ENCODE measurements around the gene RNASEH1. TPM values are rescaled to one million over a fixed set of nuclear protein-coding genes. Genes with fewer than 3 reads are reported as not detected.
A peak's percentile ranks its signal among the peaks of the same experiment; 100 is the strongest.

Gene RNASEH1
- total and polyA plus RNA-seq, 2 of the 13 experiments (the other 11 are each of a cell fraction or from before 2014, with no cell fraction given), result 14.5 to 57.4 TPM

DNA sequence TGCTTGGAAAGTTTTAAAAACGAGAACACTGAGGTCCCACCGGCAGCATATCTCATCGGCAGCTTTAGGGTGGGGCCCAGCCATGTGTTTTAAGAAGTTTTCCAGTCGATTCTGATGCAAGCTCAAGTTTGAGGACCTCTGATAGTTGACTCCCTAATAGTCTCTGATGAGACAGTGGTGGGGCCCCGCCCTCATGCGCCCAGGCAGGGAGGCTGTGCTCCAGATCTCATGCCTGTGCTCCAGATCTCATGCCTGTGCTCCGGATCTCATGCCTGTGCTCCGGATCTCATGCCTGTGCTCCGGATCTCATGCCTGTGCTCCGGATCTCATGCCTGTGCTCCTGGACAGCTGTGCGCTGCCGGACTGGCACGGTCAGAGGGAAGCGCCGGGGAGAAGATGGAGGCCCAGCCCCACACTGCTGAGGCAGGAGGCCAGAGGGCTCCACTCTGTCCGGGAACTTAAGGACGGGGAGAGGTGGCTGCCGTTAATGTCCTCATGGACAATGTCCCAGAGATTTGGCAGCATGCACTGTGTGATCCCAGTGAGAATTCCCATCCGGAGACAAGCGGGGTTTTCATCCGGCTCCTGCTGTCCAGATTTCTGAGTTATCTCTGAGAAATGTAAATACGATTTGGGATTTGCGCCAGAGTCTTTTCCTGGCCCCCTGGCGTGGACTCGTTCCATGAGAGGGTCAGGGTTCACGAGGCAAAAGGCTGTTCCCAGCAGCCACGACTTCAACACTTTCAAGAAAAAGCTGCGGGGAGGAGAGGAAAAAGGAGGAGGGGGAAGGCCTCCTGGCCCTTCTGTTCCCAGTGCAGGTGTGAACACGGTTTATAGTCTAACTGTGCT lies 27.4 kb upstream of the RNASEH1 start (continued):
- TF ChIP-seq, protein P1, sequence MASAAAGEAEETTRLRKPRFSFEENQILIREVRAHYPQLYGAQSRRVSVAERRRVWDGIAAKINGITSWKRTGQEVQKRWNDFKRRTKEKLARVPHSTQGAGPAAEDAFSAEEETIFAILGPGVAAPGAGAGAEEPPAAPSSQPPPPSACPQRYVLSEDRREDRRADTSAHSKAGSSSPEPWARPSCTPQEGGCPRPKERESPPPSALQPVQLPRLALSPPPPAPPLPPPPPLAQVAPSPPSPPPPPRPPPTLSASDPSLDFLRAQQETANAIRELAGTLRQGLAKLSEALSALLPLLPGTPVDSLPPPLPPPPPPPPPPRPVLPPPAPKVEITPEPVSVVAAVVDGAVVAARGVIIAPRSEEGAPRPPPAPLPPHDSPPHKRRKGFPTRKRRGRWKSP (CRISPR knock-in tag; IDR thresholded peaks at IDR 0.05), result no peak; the same call in 1 of the 2 replicates
- TF ChIP-seq POLR2AphosphoS2 (IDR thresholded peaks at IDR 0.05; ENCODE audit: low read depth, low read length) (no peak), ZNF256 (CRISPR knock-in tag; conservative IDR thresholded peaks at IDR 0.05) (peak; percentile 78; the same call in 1 of the 2 replicates), RARA (CRISPR knock-in tag; IDR thresholded peaks at IDR 0.05) (peak; percentile 88), ZFX (CRISPR knock-in tag; IDR thresholded peaks at IDR 0.05; ENCODE audit: low read depth) (peak; percentile 66), SP1 (IDR thresholded peaks at IDR 0.05) (no peak), SP1 (CRISPR knock-in tag; IDR thresholded peaks at IDR 0.05) (0 out of 2 replicates have a peak, but pooled peaks have one; percentile 10), EHMT2 (IDR thresholded peaks at IDR 0.05; ENCODE audit: borderline replicate concordance, low read depth, low read length) (no peak), ZNF564 (CRISPR knock-in tag; IDR thresholded peaks at IDR 0.05) (no peak; the same call in 1 of the 2 replicates), ZNF790 (CRISPR knock-in tag; IDR thresholded peaks at IDR 0.05; ENCODE audit: borderline replicate concordance) (no peak), SYNCRIP (IDR thresholded peaks at IDR 0.05; ENCODE audit: insufficient read depth, low read depth, low read length) (no peak), ZNF292 (CRISPR knock-in tag; IDR thresholded peaks at IDR 0.05; ENCODE audit: borderline replicate concordance, low read depth) (peak; percentile 84), NFIB (CRISPR knock-in tag; IDR thresholded peaks at IDR 0.05; ENCODE audit: borderline replicate concordance) (no peak), XBP1 (CRISPR knock-in tag; IDR thresholded peaks at IDR 0.05) (0 out of 2 replicates have a peak, but pooled peaks have one; percentile 27)
- TF ChIP-seq, protein P2, sequence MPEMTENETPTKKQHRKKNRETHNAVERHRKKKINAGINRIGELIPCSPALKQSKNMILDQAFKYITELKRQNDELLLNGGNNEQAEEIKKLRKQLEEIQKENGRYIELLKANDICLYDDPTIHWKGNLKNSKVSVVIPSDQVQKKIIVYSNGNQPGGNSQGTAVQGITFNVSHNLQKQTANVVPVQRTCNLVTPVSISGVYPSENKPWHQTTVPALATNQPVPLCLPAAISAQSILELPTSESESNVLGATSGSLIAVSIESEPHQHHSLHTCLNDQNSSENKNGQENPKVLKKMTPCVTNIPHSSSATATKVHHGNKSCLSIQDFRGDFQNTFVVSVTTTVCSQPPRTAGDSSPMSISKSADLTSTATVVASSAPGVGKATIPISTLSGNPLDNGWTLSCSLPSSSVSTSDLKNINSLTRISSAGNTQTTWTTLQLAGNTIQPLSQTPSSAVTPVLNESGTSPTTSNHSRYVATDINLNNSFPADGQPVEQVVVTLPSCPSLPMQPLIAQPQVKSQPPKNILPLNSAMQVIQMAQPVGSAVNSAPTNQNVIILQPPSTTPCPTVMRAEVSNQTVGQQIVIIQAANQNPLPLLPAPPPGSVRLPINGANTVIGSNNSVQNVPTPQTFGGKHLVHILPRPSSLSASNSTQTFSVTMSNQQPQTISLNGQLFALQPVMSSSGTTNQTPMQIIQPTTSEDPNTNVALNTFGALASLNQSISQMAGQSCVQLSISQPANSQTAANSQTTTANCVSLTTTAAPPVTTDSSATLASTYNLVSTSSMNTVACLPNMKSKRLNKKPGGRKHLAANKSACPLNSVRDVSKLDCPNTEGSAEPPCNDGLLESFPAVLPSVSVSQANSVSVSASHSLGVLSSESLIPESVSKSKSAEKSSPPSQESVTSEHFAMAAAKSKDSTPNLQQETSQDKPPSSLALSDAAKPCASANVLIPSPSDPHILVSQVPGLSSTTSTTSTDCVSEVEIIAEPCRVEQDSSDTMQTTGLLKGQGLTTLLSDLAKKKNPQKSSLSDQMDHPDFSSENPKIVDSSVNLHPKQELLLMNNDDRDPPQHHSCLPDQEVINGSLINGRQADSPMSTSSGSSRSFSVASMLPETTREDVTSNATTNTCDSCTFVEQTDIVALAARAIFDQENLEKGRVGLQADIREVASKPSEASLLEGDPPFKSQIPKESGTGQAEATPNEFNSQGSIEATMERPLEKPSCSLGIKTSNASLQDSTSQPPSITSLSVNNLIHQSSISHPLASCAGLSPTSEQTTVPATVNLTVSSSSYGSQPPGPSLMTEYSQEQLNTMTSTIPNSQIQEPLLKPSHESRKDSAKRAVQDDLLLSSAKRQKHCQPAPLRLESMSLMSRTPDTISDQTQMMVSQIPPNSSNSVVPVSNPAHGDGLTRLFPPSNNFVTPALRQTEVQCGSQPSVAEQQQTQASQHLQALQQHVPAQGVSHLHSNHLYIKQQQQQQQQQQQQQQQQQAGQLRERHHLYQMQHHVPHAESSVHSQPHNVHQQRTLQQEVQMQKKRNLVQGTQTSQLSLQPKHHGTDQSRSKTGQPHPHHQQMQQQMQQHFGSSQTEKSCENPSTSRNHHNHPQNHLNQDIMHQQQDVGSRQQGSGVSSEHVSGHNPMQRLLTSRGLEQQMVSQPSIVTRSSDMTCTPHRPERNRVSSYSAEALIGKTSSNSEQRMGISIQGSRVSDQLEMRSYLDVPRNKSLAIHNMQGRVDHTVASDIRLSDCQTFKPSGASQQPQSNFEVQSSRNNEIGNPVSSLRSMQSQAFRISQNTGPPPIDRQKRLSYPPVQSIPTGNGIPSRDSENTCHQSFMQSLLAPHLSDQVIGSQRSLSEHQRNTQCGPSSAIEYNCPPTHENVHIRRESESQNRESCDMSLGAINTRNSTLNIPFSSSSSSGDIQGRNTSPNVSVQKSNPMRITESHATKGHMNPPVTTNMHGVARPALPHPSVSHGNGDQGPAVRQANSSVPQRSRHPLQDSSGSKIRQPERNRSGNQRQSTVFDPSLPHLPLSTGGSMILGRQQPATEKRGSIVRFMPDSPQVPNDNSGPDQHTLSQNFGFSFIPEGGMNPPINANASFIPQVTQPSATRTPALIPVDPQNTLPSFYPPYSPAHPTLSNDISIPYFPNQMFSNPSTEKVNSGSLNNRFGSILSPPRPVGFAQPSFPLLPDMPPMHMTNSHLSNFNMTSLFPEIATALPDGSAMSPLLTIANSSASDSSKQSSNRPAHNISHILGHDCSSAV (CRISPR knock-in tag; IDR thresholded peaks at IDR 0.05; ENCODE audit: borderline replicate concordance), result no peak
- TF ChIP-seq, protein P3, sequence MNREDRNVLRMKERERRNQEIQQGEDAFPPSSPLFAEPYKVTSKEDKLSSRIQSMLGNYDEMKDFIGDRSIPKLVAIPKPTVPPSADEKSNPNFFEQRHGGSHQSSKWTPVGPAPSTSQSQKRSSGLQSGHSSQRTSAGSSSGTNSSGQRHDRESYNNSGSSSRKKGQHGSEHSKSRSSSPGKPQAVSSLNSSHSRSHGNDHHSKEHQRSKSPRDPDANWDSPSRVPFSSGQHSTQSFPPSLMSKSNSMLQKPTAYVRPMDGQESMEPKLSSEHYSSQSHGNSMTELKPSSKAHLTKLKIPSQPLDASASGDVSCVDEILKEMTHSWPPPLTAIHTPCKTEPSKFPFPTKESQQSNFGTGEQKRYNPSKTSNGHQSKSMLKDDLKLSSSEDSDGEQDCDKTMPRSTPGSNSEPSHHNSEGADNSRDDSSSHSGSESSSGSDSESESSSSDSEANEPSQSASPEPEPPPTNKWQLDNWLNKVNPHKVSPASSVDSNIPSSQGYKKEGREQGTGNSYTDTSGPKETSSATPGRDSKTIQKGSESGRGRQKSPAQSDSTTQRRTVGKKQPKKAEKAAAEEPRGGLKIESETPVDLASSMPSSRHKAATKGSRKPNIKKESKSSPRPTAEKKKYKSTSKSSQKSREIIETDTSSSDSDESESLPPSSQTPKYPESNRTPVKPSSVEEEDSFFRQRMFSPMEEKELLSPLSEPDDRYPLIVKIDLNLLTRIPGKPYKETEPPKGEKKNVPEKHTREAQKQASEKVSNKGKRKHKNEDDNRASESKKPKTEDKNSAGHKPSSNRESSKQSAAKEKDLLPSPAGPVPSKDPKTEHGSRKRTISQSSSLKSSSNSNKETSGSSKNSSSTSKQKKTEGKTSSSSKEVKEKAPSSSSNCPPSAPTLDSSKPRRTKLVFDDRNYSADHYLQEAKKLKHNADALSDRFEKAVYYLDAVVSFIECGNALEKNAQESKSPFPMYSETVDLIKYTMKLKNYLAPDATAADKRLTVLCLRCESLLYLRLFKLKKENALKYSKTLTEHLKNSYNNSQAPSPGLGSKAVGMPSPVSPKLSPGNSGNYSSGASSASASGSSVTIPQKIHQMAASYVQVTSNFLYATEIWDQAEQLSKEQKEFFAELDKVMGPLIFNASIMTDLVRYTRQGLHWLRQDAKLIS (CRISPR knock-in tag; IDR thresholded peaks at IDR 0.05), result no peak

All from HepG2 (cell line).